HCT116 (cell line): ENCODE measurements around the gene TMEM131. TPM values are rescaled to one million over a fixed set of nuclear protein-coding genes. Genes with fewer than 3 reads are reported as not detected.

Experiments used
- ATAC-seq: fragments of 200-7000 bp; cut with Tn5 transposase; 2 replicates; pipeline ENCODE4 v1.9.1; 2020; ENCODE audit warnings: mild to moderate bottlenecking, moderate library complexity
- BruUV-seq: library from RNA; stranded (reverse); fragments of 400-500 nt; replicated peaks from 2 replicates; lab custom pipeline; 2021; lab: Mats Ljungman, UMichigan
- CTCF ChIA-PET: fragments of 300-600 bp; sonication (Branson Sonifier 250); formaldehyde crosslinking; loops from one replicate; lab custom pipeline; 2021; ENCODE audit warnings: antibody characterized with exemption; lab: Charles Lee
- POLR2A ChIA-PET: fragments of 300-600, 350-600 bp; sonication (Branson Sonifier 250); formaldehyde crosslinking; loops from one replicate; lab custom pipeline; 2021; ENCODE audit warnings: antibody characterized with exemption; lab: Charles Lee
- RAD21 ChIA-PET, 2 experiments: fragments of 300-600 bp; sonication (Branson Sonifier 250); formaldehyde crosslinking; loops; one replicate each; lab custom pipeline; 2023; ENCODE audit warnings: low total read pairs in 2 of 2; ENCODE audit not compliant: uncharacterized antibody in 2 of 2, unreplicated experiment in 2 of 2, low non-redundant PET in 1 of 2; lab: Charles Lee
- DNase-seq: peaks from one replicate; pipeline ENCODE4 v3.0.0-alpha.2; 2010; ENCODE audit warnings: low read depth, low spot score
- H2AFZ ChIP-seq: fragments of 200-600 bp; shearing (Covaris generic), sonication (generic); 2 replicates; pipeline ENCODE4 v1.6.1; 2017; ENCODE audit warnings: low read depth, mixed run types, mixed read lengths, antibody characterized with exemption, low read length; ENCODE audit not compliant: poor library complexity, severe bottlenecking
- H3K27ac ChIP-seq: 2 replicates; pipeline ENCODE4 v1.5.1; 2012; ENCODE audit warnings: low read depth, low read length
- H3K27me3 ChIP-seq: fragments of 200-600 bp; sonication (generic); 2 replicates; pipeline ENCODE4 v1.6.1; 2016; ENCODE audit warnings: mixed run types, low read length, mixed read lengths; ENCODE audit not compliant: insufficient read depth
- H3K36me3 ChIP-seq, 2 experiments: fragments of 200-500 bp in 1 of 2; fragments of 200-600 bp in 1 of 2; sonication (Bioruptor generic) in 1 of 2; sonication (generic) in 1 of 2; 2 replicates each; pipeline versions ENCODE4 v1.5.1 to v1.6.1; 2014 to 2016; ENCODE audit warnings: low read length in 2 of 2, inconsistent platforms in 1 of 2, mixed read lengths in 1 of 2, mixed run types in 1 of 2; ENCODE audit not compliant: insufficient read depth in 2 of 2, control insufficient read depth in 1 of 2
- H3K4me1 ChIP-seq, 2 experiments: fragments of 200-600 bp in 1 of 2; sonication (generic) in 1 of 2; 2 replicates each; pipeline versions ENCODE4 v1.5.1 to v1.6.1; 2012 to 2017; ENCODE audit warnings: low read length in 2 of 2, inconsistent platforms in 1 of 2, mild to moderate bottlenecking in 1 of 2, mixed read lengths in 1 of 2, mixed run types in 1 of 2, moderate library complexity in 1 of 2; ENCODE audit not compliant: insufficient read depth in 2 of 2, control insufficient read depth in 1 of 2
- H3K4me2 ChIP-seq: fragments of 200-600 bp; sonication (generic); 2 replicates; pipeline ENCODE4 v1.6.1; 2017; ENCODE audit warnings: mixed run types, low read length, mixed read lengths
- H3K4me3 ChIP-seq, 2 experiments: fragments of 200-600 bp in 1 of 2; sonication (generic) in 1 of 2; replicated peaks in 1 of 2; 2 replicates each; pipeline ENCODE4 v1.5.1; 2011 to 2016; ENCODE audit warnings: low read length in 2 of 2, control low read depth in 1 of 2, low read depth in 1 of 2, mild to moderate bottlenecking in 1 of 2, mixed read lengths in 1 of 2, mixed run types in 1 of 2
- H3K79me2 ChIP-seq: fragments of 200-600 bp; sonication (generic); 2 replicates; pipeline ENCODE4 v1.6.1; 2017; ENCODE audit warnings: mild to moderate bottlenecking, mixed run types, low read length, moderate library complexity, mixed read lengths; ENCODE audit not compliant: insufficient read depth
- H3K9ac ChIP-seq: fragments of 200-600 bp; sonication (generic); 2 replicates; pipeline ENCODE4 v1.6.1; 2016; ENCODE audit warnings: low read length, mixed read lengths
- H3K9me2 ChIP-seq: fragments of 200-600 bp; sonication (generic), shearing (Covaris generic); 2 replicates; pipeline ENCODE4 v1.6.1; 2017; ENCODE audit warnings: mixed run types, mild to moderate bottlenecking, moderate library complexity; ENCODE audit not compliant: insufficient read depth
- H3K9me3 ChIP-seq, 2 experiments: fragments of 200-500 bp in 1 of 2; fragments of 200-600 bp in 1 of 2; sonication (Bioruptor generic) in 1 of 2; sonication (generic) in 1 of 2; 2 replicates each; pipeline ENCODE4 v1.6.1; 2014 to 2017; ENCODE audit warnings: low read length in 2 of 2, mixed read lengths in 2 of 2, inconsistent platforms in 1 of 2, low read depth in 1 of 2, mild to moderate bottlenecking in 1 of 2, mixed run types in 1 of 2, moderate library complexity in 1 of 2; ENCODE audit not compliant: control insufficient read depth in 1 of 2, insufficient read depth in 1 of 2
- H4K20me1 ChIP-seq: fragments of 200-600 bp; sonication (generic), shearing (Covaris generic); 2 replicates; pipeline ENCODE4 v1.6.1; 2017; ENCODE audit warnings: mixed run types, mild to moderate bottlenecking, moderate library complexity; ENCODE audit not compliant: insufficient read depth
- ATF3 ChIP-seq: IDR thresholded peaks from 2 replicates; pipeline ENCODE4 v1.6.1; 2012
- CBX3 ChIP-seq: IDR thresholded peaks from 2 replicates; pipeline ENCODE4 v1.6.1; 2012; ENCODE audit warnings: low read depth
- CEBPB ChIP-seq: IDR thresholded peaks from 2 replicates; pipeline ENCODE4 v1.6.1; 2012; ENCODE audit warnings: low read depth
- EZH2 ChIP-seq: fragments of 200-600 bp; sonication (generic); IDR thresholded peaks from 2 replicates; pipeline ENCODE4 v1.6.1; 2017; ENCODE audit warnings: antibody characterized with exemption, mixed run types
- EZH2phosphoT487 ChIP-seq: fragments of 200-600 bp; IDR thresholded peaks from 2 replicates; pipeline ENCODE4 v1.6.1; 2018; ENCODE audit warnings: antibody characterized with exemption, borderline replicate concordance
- FOSL1 ChIP-seq: IDR thresholded peaks from 2 replicates; pipeline ENCODE4 v1.6.1; 2012; ENCODE audit warnings: low read depth
- MAX ChIP-seq: IDR thresholded peaks from 2 replicates; pipeline ENCODE4 v1.6.1; 2012
- POLR2A ChIP-seq: IDR thresholded peaks from 2 replicates; pipeline ENCODE4 v1.7.0; 2011; ENCODE audit warnings: borderline replicate concordance; ENCODE audit not compliant: insufficient read depth, insufficient read length; ENCODE audit errors: extremely low read depth
- RAD21 ChIP-seq: IDR thresholded peaks from 2 replicates; pipeline ENCODE4 v1.6.1; 2012; ENCODE audit warnings: low read depth, mild to moderate bottlenecking
- SP1 ChIP-seq: IDR thresholded peaks from 2 replicates; pipeline ENCODE4 v1.6.1; 2012; ENCODE audit warnings: low read depth
- SRF ChIP-seq: IDR thresholded peaks from 2 replicates; pipeline ENCODE4 v1.6.1; 2012; ENCODE audit warnings: low read depth
- YY1 ChIP-seq: IDR thresholded peaks from 2 replicates; pipeline ENCODE4 v1.6.1; 2011; ENCODE audit warnings: low read length, low read depth, moderate library complexity, mild to moderate bottlenecking; ENCODE audit not compliant: insufficient replicate concordance; ENCODE audit errors: extremely low read depth
- ZNF274 ChIP-seq: fragments of 200-500 bp; sonication (Bioruptor generic); IDR thresholded peaks from 2 replicates; pipeline ENCODE4 v1.6.1; 2014; ENCODE audit warnings: mild to moderate bottlenecking, low read depth, low read length, inconsistent platforms
- intact Hi-C: fragments of 100-400 bp; cut with micrococcal nuclease; formaldehyde crosslinking; loops from 2 replicates; pipeline ENCODE4 v1.10.0; 2022
- total RNA-seq: library from RNA; stranded (reverse); gene quantifications from one replicate; pipeline ENCODE4 v1.2.1, GENCODE V29; 2021; ENCODE audit not compliant: unreplicated experiment
- TF ChIP-seq, protein P1 (sequence below), 3 experiments: fragments of 200-600 bp in 1 of 3; sonication (generic) in 1 of 3; IDR thresholded peaks in 2 of 3; conservative IDR thresholded peaks in 1 of 3; 2 replicates each; pipeline ENCODE4 v1.5.1; 2012 to 2017; ENCODE audit warnings: low read depth in 2 of 3, low read length in 2 of 3, antibody characterized with exemption in 1 of 3, borderline replicate concordance in 1 of 3, control low read depth in 1 of 3, mild to moderate bottlenecking in 1 of 3, mixed read lengths in 1 of 3, mixed run types in 1 of 3, moderate library complexity in 1 of 3; ENCODE audit not compliant: insufficient read depth in 1 of 3
- TF ChIP-seq, protein P2 (sequence below): IDR thresholded peaks from 2 replicates; pipeline ENCODE4 v1.6.1; 2011; ENCODE audit warnings: mild to moderate bottlenecking, low read length, moderate library complexity; ENCODE audit not compliant: insufficient replicate concordance; ENCODE audit errors: extremely low read depth
- TF ChIP-seq, protein P3 (sequence below): IDR thresholded peaks from 2 replicates; pipeline ENCODE4 v1.6.1; 2012; ENCODE audit warnings: low read depth

Gene TMEM131
- total RNA-seq, 1 experiment from 2014 or later, result 51.5 TPM

DNA sequence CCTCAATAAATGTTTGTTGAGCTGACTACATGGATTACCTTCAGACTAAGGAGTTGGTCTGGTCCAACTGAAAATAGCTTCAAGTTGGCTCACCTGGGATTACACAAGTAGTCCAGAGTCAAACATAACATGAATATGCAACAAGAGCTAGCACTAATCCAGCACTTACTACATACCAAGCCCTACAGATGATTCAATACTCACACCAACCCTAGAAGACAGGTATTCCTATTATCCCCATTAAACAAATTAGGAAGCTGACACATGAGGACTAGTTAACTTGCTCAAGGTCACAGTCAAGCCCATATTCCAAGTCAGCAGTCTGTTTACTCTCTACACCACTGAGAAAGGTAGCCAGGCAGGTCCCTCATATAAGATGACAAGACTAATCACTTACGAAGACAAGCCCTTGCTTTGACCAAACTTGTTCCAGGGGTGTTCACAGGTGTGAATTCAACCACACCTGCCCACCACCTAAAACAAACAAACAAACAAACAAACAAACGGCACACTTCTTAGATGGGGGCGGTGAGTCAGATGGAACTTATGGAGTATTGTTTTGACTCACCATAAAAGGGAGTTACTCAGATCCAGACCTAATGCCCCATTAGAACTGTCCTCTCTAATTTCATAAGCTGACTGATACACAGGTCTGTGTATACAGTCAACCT, 29.1 kb downstream of the TMEM131 start:
- H3K9ac ChIP-seq, result no peak overlapping the region
- no peaks in the 10 kb centered on the region for H4K20me1 ChIP-seq
- ATAC-seq (peak; percentile 73), DNase-seq (peak; percentile 43)
- peak overlapping the region; percentile 19; the same call in 1 of the 2 replicates for H3K4me2 ChIP-seq
- H3K9me3 ChIP-seq, result no peaks in the 10 kb centered on the region
- no peak overlapping the region for H3K27ac ChIP-seq
- peaks cover 99% of the 10 kb centered on the region for H3K79me2 ChIP-seq
- no TSS peak for BruUV-seq
- POLR2A ChIA-PET, result no interaction called here
- no peaks in the 10 kb centered on the region for H3K36me3 ChIP-seq
- CTCF ChIA-PET, result no interaction called here
- RAD21 ChIA-PET, result no interaction called here
- no peak overlapping the region for H2AFZ ChIP-seq
- H3K9me2 ChIP-seq, result no peaks in the 10 kb centered on the region
- peaks cover 8 to 17% of the 10 kb centered on the region in 2 experiments; a peak in 3 of 4 replicates for H3K4me1 ChIP-seq
- H3K27me3 ChIP-seq, result no peaks in the 10 kb centered on the region
- TF ChIP-seq SP1 (no peak), EZH2 (no peak), ATF3 (no peak), EZH2phosphoT487 (no peak), POLR2A (no peak), ZNF274 (no peak), MAX (no peak), CBX3 (no peak), CEBPB (no peak), RAD21 (no peak), YY1 (no peak), FOSL1 (no peak), SRF (no peak)
- TF ChIP-seq, protein P1, sequence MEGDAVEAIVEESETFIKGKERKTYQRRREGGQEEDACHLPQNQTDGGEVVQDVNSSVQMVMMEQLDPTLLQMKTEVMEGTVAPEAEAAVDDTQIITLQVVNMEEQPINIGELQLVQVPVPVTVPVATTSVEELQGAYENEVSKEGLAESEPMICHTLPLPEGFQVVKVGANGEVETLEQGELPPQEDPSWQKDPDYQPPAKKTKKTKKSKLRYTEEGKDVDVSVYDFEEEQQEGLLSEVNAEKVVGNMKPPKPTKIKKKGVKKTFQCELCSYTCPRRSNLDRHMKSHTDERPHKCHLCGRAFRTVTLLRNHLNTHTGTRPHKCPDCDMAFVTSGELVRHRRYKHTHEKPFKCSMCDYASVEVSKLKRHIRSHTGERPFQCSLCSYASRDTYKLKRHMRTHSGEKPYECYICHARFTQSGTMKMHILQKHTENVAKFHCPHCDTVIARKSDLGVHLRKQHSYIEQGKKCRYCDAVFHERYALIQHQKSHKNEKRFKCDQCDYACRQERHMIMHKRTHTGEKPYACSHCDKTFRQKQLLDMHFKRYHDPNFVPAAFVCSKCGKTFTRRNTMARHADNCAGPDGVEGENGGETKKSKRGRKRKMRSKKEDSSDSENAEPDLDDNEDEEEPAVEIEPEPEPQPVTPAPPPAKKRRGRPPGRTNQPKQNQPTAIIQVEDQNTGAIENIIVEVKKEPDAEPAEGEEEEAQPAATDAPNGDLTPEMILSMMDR (IDR thresholded peaks at IDR 0.05 in 2 of 3, conservative IDR thresholded peaks at IDR 0.05 in 1 of 3; ENCODE audit: borderline replicate concordance in 1 of 3, insufficient read depth in 1 of 3, low read depth in 2 of 3, low read length in 2 of 3), result no peak
- TF ChIP-seq, protein P2, sequence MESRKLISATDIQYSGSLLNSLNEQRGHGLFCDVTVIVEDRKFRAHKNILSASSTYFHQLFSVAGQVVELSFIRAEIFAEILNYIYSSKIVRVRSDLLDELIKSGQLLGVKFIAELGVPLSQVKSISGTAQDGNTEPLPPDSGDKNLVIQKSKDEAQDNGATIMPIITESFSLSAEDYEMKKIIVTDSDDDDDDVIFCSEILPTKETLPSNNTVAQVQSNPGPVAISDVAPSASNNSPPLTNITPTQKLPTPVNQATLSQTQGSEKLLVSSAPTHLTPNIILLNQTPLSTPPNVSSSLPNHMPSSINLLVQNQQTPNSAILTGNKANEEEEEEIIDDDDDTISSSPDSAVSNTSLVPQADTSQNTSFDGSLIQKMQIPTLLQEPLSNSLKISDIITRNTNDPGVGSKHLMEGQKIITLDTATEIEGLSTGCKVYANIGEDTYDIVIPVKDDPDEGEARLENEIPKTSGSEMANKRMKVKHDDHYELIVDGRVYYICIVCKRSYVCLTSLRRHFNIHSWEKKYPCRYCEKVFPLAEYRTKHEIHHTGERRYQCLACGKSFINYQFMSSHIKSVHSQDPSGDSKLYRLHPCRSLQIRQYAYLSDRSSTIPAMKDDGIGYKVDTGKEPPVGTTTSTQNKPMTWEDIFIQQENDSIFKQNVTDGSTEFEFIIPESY, result no peak
- TF ChIP-seq, protein P3, sequence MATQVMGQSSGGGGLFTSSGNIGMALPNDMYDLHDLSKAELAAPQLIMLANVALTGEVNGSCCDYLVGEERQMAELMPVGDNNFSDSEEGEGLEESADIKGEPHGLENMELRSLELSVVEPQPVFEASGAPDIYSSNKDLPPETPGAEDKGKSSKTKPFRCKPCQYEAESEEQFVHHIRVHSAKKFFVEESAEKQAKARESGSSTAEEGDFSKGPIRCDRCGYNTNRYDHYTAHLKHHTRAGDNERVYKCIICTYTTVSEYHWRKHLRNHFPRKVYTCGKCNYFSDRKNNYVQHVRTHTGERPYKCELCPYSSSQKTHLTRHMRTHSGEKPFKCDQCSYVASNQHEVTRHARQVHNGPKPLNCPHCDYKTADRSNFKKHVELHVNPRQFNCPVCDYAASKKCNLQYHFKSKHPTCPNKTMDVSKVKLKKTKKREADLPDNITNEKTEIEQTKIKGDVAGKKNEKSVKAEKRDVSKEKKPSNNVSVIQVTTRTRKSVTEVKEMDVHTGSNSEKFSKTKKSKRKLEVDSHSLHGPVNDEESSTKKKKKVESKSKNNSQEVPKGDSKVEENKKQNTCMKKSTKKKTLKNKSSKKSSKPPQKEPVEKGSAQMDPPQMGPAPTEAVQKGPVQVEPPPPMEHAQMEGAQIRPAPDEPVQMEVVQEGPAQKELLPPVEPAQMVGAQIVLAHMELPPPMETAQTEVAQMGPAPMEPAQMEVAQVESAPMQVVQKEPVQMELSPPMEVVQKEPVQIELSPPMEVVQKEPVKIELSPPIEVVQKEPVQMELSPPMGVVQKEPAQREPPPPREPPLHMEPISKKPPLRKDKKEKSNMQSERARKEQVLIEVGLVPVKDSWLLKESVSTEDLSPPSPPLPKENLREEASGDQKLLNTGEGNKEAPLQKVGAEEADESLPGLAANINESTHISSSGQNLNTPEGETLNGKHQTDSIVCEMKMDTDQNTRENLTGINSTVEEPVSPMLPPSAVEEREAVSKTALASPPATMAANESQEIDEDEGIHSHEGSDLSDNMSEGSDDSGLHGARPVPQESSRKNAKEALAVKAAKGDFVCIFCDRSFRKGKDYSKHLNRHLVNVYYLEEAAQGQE, result no peak
- TF ChIP-seq, all 23 proteins: peak for 0
- intact Hi-C loops, result no loop called here
- H3K4me3 ChIP-seq, result no peak overlapping the region
